Stimulated activated naive B cell treated with anti-CD40 and anti-IgM and Interleukin-4, amounts not matched to agents 10 μg/mL and 1 μg/mL and 100 μg/mL, for 72 hours (primary cell): Measurements from ENCODE around the gene ADCY5.

ENCODE experiments used
- ATAC-seq, 2 donors: fragments of 150-1000 bp; cut with Tn5 transposase; replicated peaks; 2 replicates each; pipeline ENCODE4 v1.10.0; 2021; ENCODE audit warnings: moderate library complexity in 1 of 2
- DNase-seq: peaks from one replicate; pipeline ENCODE4 v3.0.0; 2021
- H3K27ac Mint-ChIP-seq: one replicate; pipeline ENCODE4 v1.8.0; 2022; ENCODE audit warnings: mild to moderate bottlenecking, mixed read lengths
- H3K27me3 Mint-ChIP-seq, 2 donors: one replicate each; pipeline ENCODE4 v1.8.0; 2022; ENCODE audit warnings: mixed read lengths in 2 of 2
- H3K36me3 Mint-ChIP-seq, 2 donors: one replicate each; pipeline ENCODE4 v1.8.0; 2022; ENCODE audit warnings: mixed read lengths in 2 of 2, mild to moderate bottlenecking in 1 of 2
- H3K4me1 Mint-ChIP-seq, 2 donors: one replicate each; pipeline ENCODE4 v1.8.0; 2022; ENCODE audit warnings: mixed read lengths in 2 of 2, mild to moderate bottlenecking in 1 of 2
- H3K4me3 Mint-ChIP-seq, 2 donors: one replicate each; pipeline ENCODE4 v1.8.0; 2022; ENCODE audit warnings: mild to moderate bottlenecking in 2 of 2, mixed read lengths in 2 of 2, moderate library complexity in 1 of 2
- H3K9me3 Mint-ChIP-seq, 2 donors: one replicate each; pipeline ENCODE4 v1.8.0; 2022; ENCODE audit warnings: mixed read lengths in 2 of 2, mild to moderate bottlenecking in 1 of 2

ADCY5 gene

DNA sequence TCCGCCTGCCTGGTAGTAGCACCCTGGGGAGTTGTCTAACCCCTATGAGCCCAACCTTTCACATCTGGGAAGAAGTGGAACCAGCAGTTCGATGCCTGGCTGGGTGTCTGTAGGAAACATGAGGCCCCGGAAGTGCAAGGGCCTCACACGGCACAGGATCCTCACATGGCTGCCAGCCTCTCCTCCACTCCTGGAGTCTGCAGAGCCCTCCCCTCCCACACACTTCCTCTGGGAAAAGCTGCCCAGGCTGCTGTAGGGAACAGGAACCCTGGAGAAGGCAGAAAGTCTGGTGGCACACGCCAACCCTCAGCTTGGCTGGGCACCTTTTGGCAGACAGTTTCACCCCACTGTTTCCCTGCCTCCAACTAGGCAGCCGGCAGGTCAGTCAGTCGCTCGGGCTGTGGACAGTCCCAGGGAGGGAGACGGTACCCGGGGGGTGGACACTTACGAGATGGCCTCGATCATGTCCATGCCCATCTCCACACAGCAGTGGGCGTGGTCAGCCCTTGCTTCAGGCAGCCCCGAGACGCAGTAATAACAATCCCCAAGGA is 118.4 kb downstream of the ADCY5 start:
- Mint-ChIP-seq H3K36me3 (no peaks in the 10 kb centered on the region), H3K27ac (no peak overlapping the region), H3K4me1 (peaks cover 16 to 39% of the 10 kb centered on the region in 2 donors), H3K27me3 (peaks cover 5 to 10% of the 10 kb centered on the region in 2 donors), H3K9me3 (no peaks in the 10 kb centered on the region), H3K4me3 (no peak overlapping the region)
- DNase-seq (no peak), ATAC-seq (no peak)

DNA sequence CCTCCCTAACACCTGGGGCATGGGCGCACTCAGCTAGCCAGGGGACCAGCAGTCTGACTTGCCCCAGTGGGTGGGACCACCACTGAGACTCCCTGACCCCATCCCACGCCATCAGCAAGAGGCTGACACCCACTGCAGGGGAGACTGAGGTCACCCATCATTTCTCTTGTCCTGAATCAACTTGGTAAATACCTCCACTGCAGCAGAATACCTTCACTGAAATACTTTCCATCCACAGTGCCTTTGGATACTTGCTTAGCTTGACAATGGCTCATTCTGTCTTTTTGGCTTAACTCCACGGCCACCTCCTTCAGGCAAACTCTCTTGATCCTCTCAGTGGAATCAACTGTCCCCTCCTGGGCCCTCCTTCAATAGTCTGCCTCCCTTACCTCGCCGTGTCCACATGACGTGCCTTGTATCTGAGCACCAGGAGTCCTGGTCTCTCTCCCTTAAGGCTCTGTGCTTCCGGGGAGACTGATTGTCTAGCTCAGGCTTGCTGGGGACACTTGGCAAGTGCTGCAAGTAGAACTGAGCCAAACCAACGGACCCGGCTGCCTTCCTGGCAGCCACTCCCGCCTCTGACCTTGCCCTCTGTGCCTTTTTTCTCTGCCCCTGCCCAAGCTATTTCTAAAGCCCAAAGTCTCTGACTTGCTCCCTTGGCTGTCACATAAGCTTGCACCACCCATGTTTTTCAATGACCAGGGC is 119.1 kb downstream of the ADCY5 start:
- ATAC-seq (no peak), DNase-seq (no peak)
- Mint-ChIP-seq H3K4me1 (peaks cover 11 to 31% of the 10 kb centered on the region in 2 donors), H3K36me3 (no peaks in the 10 kb centered on the region), H3K27me3 (peaks cover 5 to 10% of the 10 kb centered on the region in 2 donors), H3K27ac (no peak overlapping the region), H3K4me3 (no peak overlapping the region), H3K9me3 (no peaks in the 10 kb centered on the region)

DNA sequence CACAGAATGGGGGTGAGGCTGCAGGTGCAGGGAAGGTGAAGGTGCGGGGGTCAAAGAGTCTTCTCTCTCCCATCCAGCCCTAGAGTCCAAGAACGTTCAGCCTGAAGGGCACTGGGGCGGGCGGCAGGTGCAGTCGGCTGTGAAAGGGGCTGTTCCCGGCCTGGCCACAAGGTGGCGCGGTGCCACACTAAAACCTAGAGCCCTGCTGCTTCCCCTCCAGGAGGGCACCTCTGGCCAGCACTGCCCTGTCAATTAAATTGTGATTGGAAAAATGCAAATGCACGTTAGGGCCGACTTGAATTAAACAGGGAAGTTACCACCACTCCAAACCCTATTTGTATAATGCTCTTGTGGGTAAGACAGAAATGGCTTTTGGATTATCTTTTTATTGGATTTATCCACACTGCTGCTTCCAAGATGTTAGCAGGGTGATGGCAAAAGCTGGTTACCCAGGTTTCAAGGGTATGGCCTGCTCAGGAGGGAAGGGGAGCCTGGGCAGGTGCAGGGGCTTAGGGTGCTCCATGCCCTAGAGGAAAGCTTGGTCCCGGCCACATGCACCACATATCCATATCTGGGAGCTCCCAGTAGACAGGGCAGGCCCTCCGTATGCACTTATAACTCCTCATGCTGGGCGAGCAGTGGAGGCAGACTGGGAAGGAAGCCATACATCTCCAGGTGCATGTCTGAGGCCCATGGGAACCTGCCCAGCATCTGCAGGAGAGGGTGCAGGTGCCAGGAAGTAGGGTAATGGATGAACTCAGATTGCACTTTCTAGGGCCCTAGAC is 119.8 kb downstream of the ADCY5 start:
- DNase-seq (peak; percentile 62), ATAC-seq (peak; percentile 77 to 85)
- Mint-ChIP-seq H3K9me3 (no peaks in the 10 kb centered on the region), H3K36me3 (peaks cover 0 to 3% of the 10 kb centered on the region in 2 donors), H3K27me3 (peaks cover 10 to 14% of the 10 kb centered on the region in 2 donors), H3K4me1 (peaks cover 10 to 30% of the 10 kb centered on the region in 2 donors), H3K4me3 (no peak overlapping the region), H3K27ac (no peak overlapping the region)

DNA sequence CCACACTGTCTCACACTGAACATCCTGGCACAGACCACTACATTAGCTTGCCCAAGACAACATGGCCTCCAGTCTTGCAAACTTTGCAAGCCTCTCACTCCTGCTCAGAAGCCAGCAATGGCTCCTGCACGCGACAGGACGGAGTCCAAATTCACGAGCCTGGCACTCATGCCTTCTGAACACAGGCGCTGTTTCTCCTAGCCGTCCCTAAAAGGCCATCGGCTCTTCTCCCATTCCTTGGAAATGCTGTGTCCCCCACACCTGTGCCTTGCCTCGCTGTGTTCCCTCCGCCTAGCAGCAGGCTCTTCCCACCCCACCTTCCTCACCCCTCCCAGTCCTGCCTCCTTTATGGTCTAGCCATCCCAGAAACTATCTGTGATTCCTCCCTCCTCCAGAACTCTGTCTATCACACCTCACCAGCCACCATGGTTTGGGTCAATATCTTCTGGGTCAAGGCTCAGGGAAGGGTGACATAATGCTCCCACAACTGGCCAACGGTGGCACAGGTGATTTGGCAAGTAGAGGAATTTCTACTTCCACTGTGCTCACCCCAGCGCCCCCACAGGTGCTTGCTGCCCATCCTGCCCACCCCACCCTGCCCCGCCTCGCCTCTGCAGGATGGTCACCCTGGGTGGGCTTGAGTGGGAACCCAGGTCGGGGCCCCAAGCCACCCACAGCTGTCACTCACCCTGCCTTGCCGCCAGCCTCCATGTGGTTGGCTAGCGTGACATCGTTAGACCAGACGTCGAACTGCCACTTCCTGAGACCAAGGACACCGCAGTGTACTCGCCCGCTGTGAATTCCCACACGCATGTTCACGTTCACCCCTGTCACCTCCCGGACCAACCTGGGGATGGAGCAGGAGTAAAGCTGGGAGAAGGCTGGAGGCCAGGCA is 120.7 kb downstream of the ADCY5 start:
- no peak overlapping the region for H3K27ac Mint-ChIP-seq
- DNase-seq (no peak), ATAC-seq (no peak)
- H3K9me3 Mint-ChIP-seq = no peaks in the 10 kb centered on the region
- H3K27me3 Mint-ChIP-seq = peaks cover 14% of the 10 kb centered on the region in 2 donors
- peaks cover 9 to 30% of the 10 kb centered on the region in 2 donors for H3K4me1 Mint-ChIP-seq
- H3K36me3 Mint-ChIP-seq = peaks cover 0 to 3% of the 10 kb centered on the region in 2 donors
- H3K4me3 Mint-ChIP-seq = no peak overlapping the region

DNA sequence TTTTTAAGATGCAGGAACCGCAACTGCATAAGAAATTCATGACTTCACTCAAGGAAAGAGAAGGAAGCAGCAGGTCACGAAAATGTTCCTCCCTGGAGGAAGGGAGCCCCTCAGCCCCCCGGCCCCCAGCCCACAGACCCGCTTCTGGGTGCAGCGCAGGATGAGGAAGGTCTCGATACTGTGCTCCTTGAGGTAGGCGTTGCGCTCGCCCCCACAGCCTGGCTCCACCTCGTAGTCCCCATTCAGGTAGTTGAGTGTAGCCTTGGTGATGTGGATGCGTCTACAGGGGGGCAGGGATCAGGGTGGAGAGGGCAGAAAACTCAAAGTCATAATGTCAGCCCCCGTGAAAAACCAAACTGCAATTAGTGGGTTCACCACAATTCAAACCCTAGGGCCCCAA is 121.4 kb downstream of the ADCY5 start:
- Mint-ChIP-seq H3K9me3 (no peaks in the 10 kb centered on the region), H3K36me3 (peaks cover 0 to 3% of the 10 kb centered on the region in 2 donors), H3K4me3 (no peak overlapping the region), H3K27me3 (peaks cover 14 to 19% of the 10 kb centered on the region in 2 donors), H3K27ac (no peak overlapping the region), H3K4me1 (peaks cover 9 to 30% of the 10 kb centered on the region in 2 donors)
- ATAC-seq (no peak), DNase-seq (no peak)

DNA sequence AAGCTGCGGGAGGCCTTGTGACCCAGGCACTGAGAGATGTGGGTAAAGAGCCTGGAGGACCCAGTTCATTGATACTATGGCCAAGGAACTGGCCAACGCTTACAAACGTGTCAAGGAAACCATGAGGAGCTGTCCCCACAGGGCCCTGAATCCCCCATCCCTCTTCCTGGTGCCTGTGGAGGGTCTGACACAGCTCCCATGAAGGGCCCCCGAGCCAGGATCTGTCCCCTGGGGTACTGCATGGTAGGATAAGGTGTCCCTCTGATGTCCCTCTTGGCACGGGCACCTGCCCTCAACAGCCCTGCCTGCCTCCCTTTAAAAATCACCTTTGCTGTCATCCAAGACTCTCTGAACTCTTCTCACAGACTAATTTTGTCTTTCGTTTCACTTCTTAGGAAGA is 122.4 kb downstream of the ADCY5 start:
- Mint-ChIP-seq H3K9me3 (no peaks in the 10 kb centered on the region), H3K4me1 (peaks cover 9 to 30% of the 10 kb centered on the region in 2 donors), H3K27ac (peak overlapping the region; percentile 68), H3K27me3 (peaks cover 14 to 20% of the 10 kb centered on the region in 2 donors), H3K36me3 (peaks cover 0 to 3% of the 10 kb centered on the region in 2 donors), H3K4me3 (no peak overlapping the region)
- ATAC-seq (peak; percentile 48 to 53), DNase-seq (no peak)

DNA sequence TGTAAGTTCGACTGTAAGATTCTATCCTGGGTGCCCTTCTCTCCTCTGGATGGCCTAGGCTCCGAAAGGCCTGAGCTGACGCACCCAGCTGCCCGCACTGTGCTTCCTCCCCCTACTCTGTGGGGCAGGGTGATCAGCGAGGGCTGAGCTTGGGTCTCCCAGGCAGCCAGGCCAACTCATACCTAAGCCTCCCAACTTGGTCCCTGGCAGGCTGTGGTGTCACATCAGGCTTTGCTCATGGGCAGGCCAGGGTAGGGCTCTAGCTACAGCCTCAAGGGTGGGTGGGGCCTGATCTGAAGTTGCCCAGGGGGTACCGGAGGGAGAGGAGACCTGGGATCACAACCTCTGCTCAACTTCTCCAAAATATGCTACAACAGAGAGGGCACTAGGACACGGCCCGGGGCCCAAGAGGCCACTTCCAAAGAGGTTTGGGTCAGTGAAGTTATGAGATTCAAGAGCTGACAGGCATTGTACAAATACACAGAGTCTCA is 123.1 kb downstream of the ADCY5 start:
- no peak overlapping the region for H3K27ac Mint-ChIP-seq
- peaks cover 9 to 30% of the 10 kb centered on the region in 2 donors for H3K4me1 Mint-ChIP-seq
- no peak overlapping the region for H3K4me3 Mint-ChIP-seq
- no peaks in the 10 kb centered on the region for H3K9me3 Mint-ChIP-seq
- H3K36me3 Mint-ChIP-seq = peaks cover 0 to 3% of the 10 kb centered on the region in 2 donors
- H3K27me3 Mint-ChIP-seq = peaks cover 17 to 27% of the 10 kb centered on the region in 2 donors
- no peak for DNase-seq
- ATAC-seq = no peak

DNA sequence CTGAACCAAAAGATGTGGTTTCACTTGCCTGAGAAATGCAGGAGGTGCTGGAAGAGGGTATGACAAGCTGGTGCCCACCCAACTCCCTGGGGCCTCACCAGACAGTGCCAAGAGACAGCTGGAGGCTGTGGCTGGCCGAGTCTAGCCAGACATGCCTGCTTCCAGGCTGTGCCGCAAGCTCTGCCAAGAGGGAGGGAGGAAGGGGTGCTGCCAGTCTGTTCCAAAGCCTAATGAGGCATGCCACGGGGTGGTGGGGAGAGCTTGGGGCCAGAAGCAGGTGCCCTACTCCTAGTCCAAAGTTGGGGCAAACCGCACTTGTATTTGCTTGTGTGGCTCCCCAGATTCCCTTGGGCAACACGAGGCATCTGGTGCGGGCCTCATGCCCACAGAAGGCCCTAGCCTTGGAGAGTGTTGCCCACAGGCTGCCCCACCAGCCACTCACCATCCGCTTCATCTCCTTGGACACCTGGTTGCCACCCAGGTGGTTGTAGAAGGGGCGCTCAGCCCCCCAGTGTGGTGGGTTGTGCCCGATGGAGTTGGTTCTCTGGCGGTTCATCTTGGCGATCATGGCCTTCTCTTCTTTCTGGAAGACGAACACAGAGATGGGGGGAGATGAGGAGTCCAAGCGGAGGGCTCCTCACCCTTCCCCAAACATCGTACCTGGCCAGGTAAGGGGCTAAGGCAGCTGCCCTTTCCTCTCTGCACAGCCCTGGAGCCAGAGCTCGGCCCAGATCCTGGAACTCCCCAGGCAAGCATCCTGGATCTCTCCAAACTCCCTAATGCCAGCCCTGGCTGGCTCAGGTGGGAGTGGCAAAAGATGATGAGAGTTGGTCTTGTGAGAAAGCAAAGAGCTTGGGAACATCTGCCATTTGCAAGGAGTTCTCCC is 123.8 kb downstream of the ADCY5 start:
- peaks cover 9 to 30% of the 10 kb centered on the region in 2 donors for H3K4me1 Mint-ChIP-seq
- no peak overlapping the region for H3K4me3 Mint-ChIP-seq
- ATAC-seq (no peak), DNase-seq (no peak)
- no peak overlapping the region for H3K27ac Mint-ChIP-seq
- H3K9me3 Mint-ChIP-seq = no peaks in the 10 kb centered on the region
- H3K27me3 Mint-ChIP-seq = peaks cover 17 to 34% of the 10 kb centered on the region in 2 donors
- H3K36me3 Mint-ChIP-seq = peaks cover 0 to 3% of the 10 kb centered on the region in 2 donors

DNA sequence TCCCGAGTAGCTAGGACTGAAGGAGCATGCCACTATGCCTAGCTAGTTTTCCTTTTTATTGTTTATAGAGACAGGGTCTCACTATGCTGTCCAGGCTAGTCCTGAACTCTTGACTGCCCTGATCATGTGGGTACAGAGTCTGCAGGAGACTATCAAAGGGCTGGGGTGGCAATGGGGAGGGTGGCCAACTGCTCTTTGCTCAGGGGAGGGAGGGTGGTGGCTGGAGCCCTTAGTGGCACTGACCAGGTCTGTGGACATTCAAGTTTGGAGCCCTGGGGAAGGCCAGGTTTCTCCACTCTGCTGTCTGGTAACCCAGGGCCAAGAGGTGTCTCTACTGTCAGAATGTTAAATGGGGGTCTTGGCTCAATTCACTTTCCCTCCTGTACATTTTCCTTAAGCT is 125.1 kb downstream of the ADCY5 start:
- Mint-ChIP-seq H3K27me3 (peaks cover 15 to 36% of the 10 kb centered on the region in 2 donors), H3K4me1 (peaks cover 7 to 26% of the 10 kb centered on the region in 2 donors), H3K27ac (no peak overlapping the region), H3K4me3 (no peak overlapping the region), H3K36me3 (peaks cover 0 to 3% of the 10 kb centered on the region in 2 donors), H3K9me3 (no peaks in the 10 kb centered on the region)
- DNase-seq (no peak), ATAC-seq (no peak)

DNA sequence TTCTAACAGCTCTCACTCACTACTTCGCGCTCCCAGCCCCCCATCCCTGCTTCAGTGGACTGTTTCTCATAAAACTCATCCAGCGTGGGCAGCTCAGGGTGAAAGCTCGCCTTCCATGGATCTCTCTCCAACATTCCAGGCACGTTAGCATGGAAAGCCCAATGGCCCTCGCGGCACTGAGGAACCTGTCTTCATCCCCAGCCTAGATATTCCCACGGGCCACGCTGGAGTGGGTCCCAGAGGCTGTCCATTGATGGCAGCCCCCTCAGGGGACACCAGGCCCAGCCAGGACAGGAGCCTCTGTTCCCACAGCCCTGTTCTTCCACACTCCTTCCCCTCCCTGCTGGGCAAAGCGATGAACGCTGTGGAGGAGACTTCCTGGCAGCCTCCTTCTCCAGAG is 126.0 kb downstream of the ADCY5 start:
- Mint-ChIP-seq H3K9me3 (no peaks in the 10 kb centered on the region), H3K4me1 (peaks cover 5 to 21% of the 10 kb centered on the region in 2 donors), H3K36me3 (peaks cover 0 to 3% of the 10 kb centered on the region in 2 donors), H3K4me3 (no peak overlapping the region), H3K27ac (no peak overlapping the region), H3K27me3 (peaks cover 10 to 33% of the 10 kb centered on the region in 2 donors)
- ATAC-seq (no peak), DNase-seq (no peak)

DNA sequence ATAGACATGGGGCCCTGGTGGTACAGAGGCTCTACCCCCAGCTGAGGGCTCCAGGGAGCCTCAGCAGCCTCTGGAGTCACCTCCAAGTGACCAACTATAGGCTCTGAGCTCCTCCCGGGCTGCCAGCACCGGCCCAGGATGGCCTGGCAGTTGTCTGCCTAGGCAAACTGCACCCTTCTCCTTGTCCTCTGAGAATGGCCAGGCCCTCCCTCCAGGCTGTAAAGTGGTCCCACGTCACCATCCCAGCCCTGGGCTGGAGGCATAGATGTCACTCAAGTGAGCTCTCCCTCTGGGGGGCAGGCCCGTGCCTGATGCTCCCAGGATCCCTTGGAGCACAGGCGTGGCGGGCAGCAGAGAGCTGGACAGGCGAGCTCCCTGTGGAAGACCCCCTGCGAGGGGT is 127.1 kb downstream of the ADCY5 start:
- Mint-ChIP-seq H3K27ac (no peak overlapping the region), H3K36me3 (peaks cover 0 to 3% of the 10 kb centered on the region in 2 donors), H3K4me3 (no peak overlapping the region), H3K4me1 (peaks cover 3 to 11% of the 10 kb centered on the region in 2 donors), H3K27me3 (peaks cover 8 to 31% of the 10 kb centered on the region in 2 donors), H3K9me3 (no peaks in the 10 kb centered on the region)
- ATAC-seq (no peak), DNase-seq (no peak)

DNA sequence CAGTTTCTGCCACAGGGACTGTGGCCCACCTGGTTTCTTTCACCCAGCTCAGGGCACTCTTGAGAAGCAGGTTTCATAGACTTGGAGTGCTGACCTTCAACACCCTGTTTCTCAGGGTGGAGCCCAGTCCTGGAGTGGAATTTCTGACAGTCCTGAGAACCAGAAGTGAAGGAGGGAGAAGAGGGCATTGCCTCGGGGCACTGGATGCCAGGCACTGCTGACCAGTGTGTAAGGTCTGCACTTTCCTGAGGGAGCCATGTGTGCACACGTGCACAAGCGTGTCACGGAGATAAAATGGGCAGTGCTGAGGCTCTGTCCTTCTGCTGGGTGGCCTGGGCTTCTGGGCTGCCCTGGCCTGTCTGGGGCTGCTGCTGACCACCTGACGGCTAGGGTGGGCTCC is 128.7 kb downstream of the ADCY5 start:
- ATAC-seq (no peak), DNase-seq (no peak)
- peaks cover 17 to 31% of the 10 kb centered on the region in 2 donors for H3K27me3 Mint-ChIP-seq
- no peaks in the 10 kb centered on the region for H3K9me3 Mint-ChIP-seq
- peaks cover under 1% of the 10 kb centered on the region in 2 donors for H3K4me1 Mint-ChIP-seq
- no peak overlapping the region for H3K4me3 Mint-ChIP-seq
- H3K27ac Mint-ChIP-seq = no peak overlapping the region
- H3K36me3 Mint-ChIP-seq = peaks cover 0 to 3% of the 10 kb centered on the region in 2 donors

DNA sequence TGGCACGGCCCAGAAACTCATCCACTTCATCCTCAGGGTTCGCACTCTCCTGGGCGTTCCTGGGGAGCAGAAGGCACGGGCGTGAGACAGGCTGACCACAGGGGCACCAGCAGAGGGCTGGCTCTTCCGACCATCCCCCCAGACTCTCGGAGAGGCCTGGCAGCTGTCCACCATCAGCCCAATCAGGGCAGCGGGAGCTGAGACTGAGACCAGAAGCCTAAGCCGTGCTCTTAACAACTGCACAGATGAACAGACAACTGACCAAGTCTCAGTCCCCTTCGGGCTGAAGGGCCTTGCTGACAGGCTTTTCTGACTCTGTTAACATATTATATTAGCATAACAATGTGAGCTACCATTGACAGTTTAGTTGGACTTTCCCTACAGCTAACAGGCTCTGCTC is 129.1 kb downstream of the ADCY5 start:
- Mint-ChIP-seq H3K4me3 (no peak overlapping the region), H3K27me3 (peaks cover 21 to 36% of the 10 kb centered on the region in 2 donors), H3K27ac (no peak overlapping the region)

More for the DNA sequence above, 129.1 kb downstream of the ADCY5 start:
- no peaks in the 10 kb centered on the region for H3K9me3 Mint-ChIP-seq
- H3K4me1 Mint-ChIP-seq = peaks cover 5% of the 10 kb centered on the region in 2 donors
- no peak for ATAC-seq
- DNase-seq = no peak
- peaks cover 0 to 3% of the 10 kb centered on the region in 2 donors for H3K36me3 Mint-ChIP-seq
